CD4-positive, alpha-beta T cell treated with Interleukin-17A for 1 hour (primary cell): ENCODE data around the gene CCDC188.
A peak's percentile ranks its signal among the peaks of the same experiment; 100 is the strongest.
"Not testable (repeated sequence)": the region's sequence is repeated elsewhere in the genome, so short reads cannot be mapped to it uniquely, and the experiment has no call there.

Experiments
- DNase-seq: peaks from one replicate; pipeline ENCODE4 v3.0.0-alpha.2; 2020

CCDC188 gene

DNA sequence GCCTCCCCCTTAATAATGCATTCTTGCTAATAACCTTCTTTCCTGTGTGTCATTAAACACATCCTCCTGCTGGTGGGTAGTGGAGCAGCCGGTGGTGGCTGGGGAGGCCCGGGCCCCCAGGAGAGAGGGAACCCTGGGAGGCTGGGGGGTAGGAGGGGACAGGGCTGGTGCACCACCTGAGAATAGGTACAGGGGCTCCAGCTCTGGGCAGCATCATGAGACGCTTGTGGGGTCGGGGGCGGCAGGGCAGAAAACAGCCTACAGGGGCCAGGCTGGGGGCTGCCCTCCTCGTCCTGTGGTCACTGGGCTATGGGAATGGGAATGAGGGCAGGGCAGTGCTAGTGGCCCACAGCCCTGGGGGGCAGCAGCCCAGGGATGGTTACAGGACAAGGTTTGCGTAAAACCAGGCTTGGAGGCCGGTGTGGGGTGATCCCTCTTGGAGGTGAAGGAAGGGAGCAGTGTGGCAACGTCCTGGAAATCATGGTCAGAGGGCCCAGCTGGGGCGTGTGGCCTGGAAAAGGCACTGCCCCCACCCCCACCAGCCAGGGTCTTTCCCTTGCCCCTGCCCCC is 18.5 kb upstream of the CCDC188 start:
- DNase-seq, result no peak

GRCh38 chr22:20167643-20168322 is 16.9 kb upstream of the CCDC188 start:
- no peak for DNase-seq

DNA sequence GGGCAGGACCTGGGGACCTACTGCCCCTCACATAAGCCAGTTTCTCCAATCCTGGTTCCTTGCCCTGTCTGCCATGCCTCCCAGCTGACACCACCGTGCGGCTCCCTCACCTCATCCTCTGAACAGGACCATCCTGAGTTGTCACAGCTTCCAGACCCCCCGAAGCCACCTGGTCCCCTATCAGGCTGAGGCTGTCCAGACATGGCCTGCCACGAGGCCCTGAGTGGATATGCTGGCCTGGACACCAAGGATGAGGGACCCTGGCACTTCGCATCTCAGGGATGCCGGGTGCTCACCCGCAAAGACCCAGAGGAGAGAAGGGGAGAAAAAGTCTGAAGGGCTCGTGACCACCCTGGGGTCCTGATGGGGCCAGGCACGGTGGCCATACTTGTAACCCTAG is 15.8 kb upstream of the CCDC188 start:
- no peak for DNase-seq

DNA sequence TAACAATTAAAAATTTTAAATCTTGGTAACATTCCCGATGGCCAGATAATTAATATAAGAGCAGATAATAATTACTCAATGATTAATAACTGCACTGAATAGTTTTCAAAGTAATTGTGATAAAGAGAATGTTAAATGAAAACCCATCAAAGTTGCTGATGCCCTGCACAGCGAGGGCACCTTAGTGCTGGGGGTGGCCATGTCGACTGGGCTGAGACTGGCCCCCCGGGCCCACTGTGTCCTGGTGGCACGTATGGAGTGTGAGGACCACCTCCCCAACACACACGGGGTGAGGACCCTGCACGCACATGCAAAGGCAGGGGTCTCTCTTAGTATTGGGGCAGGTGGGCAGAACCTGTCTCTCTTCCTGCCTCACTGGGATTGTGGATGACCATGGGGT is 15.1 kb upstream of the CCDC188 start:
- DNase-seq, result no peak

DNA sequence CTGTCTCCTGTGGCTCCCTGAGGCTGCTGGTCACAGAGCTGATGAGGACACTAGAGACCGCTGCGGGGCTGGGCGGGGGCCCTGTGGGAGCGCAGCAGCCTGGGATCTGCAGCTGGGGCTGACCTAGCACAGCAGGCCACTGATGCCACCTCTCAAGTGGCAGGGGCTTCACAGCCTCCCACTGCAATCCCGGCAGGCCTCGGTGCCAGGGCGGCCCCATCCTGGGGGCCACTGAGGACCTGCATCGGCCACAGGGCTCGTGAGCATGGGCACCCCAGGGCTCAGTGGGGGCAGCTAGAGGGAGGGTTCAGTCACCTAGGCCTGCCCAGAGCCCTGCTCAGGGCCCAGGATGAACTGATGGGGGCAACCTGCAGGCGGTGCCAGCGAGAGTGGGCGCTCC is 14.6 kb upstream of the CCDC188 start:
- no peak for DNase-seq

DNA sequence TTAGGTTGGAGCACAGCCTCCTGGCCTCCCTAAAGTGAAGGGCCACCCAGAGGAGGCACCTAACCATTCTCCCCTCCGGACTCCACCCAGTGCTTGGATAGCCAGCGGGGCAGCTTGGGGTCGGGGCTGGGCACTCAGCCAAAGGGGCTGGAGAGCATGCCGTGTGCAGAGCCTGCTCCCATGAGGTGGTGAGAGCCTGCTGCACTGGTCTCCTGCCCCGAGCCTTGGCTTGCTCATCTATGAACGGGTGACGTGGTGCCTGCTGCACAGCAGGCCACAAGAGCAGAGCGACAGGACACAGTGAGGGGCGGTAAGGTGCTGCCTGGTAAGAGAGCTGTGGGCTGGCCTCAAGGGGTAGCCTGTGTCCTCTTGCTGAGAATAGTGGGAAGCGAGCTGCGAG is 14.0 kb upstream of the CCDC188 start:
- DNase-seq, result no peak

DNA sequence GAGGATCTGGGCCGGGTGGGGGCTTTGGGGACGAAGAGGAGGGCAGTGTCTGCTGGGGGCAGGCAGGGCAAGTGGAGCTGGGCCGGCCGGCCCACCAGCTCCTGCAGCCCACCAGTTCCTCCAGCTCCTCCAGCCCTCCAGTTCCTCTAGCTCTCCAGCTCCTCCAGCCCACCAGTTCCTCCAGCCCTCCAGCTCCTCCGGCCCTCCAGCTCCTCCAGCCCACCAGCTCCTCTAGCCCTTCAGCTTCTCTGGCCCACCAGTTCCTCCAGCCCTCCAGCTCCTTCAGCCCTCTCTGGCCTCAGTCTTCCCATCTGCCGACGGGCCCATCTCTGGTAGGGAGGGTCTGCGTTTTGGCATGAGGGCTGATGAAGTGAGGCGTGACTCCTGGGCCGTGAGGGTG is 9.2 kb upstream of the CCDC188 start:
- no peak for DNase-seq

- not testable (repeated sequence) for DNase-seq
These were observed 8.7 kb upstream of the CCDC188 start for GRCh38 chr22:20159531-20159930.

DNA sequence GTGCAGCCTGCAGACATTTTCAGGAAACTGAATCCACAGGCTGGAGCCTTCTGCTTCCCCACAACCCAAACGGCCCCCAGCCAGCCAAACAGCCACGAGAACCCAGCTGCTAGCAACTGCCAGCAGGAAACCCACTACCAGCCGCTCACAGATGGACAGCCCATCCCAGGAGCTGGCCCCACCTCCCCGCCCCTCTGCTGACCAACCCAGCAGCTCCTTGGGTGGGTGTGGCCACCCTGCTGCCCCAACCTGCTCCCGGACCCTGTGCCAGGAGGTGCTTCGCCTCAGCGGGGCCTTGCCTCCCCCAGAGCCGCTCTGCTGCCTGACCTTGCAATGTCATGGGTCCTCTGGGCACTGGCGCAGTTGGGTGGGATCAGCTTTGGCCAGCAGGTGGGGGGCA is 8.2 kb upstream of the CCDC188 start:
- no peak for DNase-seq

DNA sequence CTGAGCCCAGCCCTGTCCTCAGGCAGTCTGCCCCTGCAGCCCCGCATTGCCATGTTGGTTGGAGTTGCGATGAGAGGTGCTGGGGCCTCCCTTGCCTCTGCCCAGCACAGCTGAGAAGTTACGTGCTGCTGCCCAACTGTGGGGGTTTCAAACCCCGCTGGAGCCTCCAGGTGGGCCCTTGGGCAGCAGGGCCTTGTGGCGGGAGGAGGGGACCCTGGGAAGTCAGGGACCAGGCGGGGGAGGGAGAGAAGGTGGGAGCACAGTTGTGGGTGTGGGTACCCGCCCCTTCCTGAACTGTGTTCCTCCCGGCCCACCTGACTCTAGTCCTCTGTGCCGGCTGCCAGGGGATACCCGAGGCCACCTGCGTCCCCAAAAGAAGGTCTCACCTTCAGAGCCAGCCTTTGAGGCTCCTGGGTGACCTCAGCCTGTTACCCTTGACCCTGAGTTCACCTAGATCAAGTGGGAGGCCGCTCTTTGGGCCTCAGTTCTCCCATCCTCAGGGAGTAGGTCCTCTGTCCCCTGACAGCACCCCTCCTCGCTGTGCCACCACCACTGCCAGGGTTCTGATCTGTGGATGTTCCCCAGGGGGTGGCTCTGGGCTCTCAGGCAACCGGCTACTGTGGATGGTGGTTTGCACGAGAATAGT is 7.7 kb upstream of the CCDC188 start:
- no peak for DNase-seq

DNA sequence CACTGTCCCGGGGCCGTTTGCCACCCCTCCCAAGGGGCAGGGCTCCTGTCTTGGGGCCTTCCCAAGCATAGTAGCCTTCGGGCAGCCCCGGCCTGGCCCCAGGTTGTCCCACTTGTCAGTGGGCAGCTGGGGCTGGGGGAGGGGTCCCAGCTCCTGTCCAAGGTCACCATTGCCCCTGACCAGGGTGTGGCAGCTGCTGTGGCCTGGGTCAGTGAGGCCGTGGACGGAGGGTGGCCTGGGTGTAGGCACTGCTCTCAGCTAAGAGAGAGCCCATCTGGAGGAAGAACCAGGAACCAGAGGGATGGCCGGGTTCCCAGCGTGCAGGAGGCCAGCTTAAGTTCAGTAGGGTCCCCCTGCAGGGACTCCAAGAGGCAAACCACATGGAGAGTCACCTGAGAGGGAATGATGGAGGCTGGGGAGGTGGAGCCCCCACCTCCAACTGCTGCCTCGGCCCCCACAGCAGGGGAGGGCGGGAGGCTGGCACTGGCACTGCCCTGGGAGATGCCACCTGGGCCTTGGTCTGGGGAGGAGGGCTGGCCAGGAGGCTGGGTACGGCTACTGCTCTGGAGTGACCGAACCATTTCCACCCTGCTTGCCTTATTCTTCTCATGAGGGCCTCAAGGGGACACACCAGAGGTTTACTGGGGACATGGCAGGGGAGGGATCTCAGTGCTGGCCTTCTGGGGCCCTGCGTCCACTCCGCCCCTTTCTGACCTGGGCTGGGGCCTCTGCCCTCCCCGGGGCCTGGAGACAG is 6.8 kb upstream of the CCDC188 start:
- no peak for DNase-seq

DNA sequence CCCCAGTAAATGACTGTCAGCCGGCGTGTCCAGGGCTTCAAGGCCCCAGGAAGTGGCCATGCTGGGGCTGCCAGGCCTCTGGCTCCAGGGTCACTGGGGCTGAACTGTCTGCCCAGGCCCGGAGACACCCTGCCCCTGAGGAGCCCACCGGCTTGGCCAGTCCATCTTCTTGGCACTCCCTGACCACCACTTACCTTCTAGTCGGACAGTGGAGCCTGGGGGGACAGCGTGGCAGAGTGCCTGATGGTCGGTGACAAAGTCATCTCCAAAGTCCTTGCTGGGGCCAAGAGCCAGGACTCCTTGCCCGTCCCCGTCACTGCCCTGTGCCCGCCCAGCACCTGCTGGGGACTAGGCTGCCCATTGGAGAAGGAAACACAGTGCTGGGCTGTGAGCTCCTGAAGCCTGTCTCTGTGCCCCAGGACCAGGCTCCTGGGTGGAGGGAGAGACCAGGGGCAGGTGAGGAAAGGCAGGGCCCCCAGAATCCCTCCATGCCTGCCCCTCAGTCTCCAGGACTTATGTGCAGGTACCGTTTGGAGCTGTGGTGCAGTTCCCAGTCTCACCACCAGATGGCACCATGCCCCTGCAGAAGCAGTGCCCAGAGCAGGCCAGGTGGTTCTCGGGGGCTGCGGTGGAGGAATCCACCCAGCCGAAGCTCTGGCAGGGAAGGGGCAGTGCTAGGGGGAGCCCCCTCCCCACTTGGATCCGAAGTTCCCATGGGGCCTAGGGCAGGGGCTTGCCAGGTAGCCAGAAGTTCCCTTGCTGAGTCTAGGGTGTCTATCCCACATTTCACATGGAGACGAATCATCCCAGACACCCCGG is 6.0 kb upstream of the CCDC188 start:
- DNase-seq, result peak; percentile 89

- DNase-seq, result no peak
These were observed 5.2 kb upstream of the CCDC188 start for GRCh38 chr22:20156042-20156389.

GRCh38 chr22:20155330-20156041 is 4.6 kb upstream of the CCDC188 start:
- peak; percentile 25 for DNase-seq

DNA sequence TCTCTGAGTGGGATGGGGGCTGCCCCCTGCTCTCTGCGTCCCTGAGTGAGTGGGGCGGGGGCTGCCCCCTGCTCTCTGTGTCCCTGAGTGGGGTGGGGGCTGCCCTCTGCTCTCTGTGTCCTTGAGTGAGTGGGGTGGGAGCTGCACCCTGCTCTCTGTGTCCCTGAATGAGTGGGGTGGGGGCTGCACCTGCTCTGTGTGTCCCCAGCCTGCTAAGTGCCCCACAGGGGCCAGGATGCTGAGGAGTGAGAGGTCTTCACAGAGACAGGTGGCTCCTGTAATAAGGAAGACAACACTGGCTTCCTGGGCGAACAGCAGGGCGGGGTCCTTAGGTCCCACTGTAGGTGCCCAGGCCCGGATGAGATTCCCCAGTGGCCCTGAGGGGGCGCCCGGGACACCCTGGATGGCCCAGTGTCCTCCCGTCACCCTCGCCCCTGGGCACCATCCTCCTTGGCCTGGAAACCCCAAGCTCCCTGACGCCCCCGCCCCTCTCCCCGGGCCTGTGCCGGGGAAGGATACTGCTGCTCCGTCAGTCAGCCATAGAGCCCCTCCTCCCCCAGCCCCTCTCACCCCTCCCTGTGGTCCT is 3.8 kb upstream of the CCDC188 start:
- no peak for DNase-seq

DNA sequence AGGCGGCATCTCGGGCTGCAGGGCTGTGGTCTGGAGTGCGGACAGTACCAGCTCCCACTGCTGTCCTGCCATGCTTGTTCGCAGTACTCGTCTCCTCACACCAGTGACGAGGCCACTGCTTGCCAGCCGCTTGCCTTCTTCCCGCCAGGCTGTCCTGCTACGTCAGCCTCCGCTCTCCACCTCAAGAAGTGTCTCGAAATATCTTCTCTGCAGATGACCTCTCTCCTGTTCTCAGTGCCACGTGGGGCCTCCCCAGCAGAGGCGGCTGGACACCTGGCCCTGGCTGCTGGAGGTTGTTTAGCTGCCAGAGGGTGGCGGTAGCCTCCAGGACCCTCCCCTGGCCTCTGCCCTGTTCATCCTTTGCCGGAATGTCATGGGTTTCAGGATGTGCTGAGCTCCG is 3.1 kb upstream of the CCDC188 start:
- no peak for DNase-seq

GRCh38 chr22:20152464-20152890 is 1.6 kb upstream of the CCDC188 start:
- DNase-seq, result no peak

DNA sequence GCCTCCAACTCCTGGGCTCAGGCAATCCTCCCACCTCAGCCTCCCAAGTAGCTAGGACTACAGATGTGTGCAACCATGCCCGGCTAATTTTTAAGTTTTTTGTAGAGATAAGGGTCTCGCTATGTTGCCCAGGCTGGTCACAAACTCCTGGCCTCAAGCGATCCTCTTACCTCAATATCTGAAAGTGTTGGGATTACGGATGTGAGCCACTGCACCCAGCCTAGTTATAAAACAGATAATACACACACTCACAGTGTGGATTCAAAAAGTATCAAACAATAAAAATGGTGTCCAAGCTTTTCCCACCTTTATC is 377 bp upstream of the CCDC188 start:
- DNase-seq, result no peak

DNA sequence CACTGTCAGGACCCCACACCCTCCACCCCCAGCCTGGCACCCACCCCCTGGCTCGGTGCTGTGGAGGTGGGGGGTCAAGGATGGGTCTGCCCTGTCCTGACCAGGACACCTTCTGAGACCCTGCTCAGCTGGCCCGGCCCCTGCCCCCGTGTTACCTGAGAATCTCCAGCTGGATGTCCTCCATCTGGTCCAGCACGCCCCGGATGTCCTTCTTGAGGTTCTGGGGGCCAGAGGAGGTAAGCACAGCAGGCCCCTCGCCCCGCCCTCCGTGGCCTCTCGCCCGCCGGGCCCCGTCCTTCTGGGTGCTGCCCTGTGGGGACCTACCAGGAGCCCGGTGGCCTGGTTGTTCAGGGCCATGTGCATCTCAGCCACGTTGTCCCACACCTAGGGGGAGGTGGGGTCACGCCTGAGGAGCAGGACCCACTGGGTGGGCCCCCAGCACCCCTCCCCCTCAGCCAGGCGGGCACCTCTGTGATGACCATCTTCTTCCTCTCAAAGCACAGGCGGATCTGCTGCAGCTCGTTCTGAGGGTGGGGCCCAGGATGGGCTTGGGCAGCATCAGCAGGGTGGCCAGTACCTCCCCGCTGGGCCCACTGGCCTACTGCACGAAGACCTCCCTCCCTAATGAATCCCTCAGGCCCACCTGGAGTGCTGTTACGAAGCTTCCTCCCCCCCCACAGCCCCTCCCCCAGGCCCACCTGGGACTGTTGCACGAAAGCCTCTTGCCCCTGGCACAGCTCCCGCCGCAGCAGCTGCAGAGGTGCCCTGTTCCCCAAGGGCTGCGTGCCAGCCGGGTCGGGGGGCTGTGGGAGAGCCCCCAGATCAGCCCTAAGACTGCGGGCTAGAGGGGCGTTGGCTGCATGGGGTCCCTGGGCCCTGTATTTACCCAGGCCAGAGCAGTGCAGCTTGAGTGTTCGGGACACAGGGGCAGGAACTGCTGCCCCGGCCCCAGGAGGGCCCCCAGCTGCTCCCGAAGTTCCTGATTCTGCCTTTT is 1.3 kb downstream of the CCDC188 start:
- DNase-seq, result no peak

GRCh38 chr22:20148414-20148813 is 2.4 kb downstream of the CCDC188 start:
- no peak for DNase-seq
